VCaP (cell line): ENCODE data around the gene FAM241A.

Source experiments
- H3K27ac ChIP-seq: fragments of 450-650 bp; 2 replicates; pipeline ENCODE4 v1.5.1; 2017
- TF ChIP-seq, protein P1 (sequence below): fragments of 450-650 bp; conservative IDR thresholded peaks from 2 replicates; pipeline ENCODE4 v1.5.1; 2017; ENCODE audit warnings: mild to moderate bottlenecking, moderate library complexity

The FAM241A gene

DNA sequence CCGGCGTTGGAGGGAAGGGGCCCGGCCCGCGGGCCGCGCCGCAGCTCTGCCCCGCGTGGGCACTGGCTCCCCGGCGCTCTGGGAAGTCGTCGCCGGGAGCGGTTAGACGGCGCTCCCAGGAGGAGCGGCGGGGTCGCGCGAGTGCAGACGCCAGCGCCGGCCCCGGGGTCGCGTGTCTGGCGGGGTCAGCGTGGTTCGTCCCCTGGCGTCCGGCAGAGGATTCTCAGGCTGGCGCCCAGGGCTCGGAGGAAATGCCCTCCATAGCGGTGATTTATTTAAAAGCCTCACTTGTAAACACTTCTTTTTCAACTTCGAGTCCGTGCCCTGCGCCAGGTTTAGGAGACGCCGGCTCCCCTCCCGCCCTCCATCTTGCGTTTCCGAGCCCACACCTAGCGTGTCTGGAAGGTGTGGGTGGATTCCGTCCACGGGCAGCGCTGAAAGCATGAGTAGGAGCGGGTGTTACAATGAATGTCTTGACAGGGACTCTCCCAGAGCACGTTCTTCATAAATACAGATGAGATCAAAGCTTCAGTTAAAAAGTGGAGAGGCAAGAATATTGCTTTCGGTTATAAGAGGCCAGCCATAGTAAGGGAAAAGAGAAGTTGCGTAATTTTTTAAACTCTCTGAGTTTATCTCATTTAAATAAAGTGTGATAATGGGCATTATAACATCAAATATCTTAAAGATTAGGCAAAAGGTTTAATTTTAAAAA lies 692 bp downstream of the FAM241A start:
- peak overlapping the region; percentile 82 for H3K27ac ChIP-seq
- TF ChIP-seq, protein P1, sequence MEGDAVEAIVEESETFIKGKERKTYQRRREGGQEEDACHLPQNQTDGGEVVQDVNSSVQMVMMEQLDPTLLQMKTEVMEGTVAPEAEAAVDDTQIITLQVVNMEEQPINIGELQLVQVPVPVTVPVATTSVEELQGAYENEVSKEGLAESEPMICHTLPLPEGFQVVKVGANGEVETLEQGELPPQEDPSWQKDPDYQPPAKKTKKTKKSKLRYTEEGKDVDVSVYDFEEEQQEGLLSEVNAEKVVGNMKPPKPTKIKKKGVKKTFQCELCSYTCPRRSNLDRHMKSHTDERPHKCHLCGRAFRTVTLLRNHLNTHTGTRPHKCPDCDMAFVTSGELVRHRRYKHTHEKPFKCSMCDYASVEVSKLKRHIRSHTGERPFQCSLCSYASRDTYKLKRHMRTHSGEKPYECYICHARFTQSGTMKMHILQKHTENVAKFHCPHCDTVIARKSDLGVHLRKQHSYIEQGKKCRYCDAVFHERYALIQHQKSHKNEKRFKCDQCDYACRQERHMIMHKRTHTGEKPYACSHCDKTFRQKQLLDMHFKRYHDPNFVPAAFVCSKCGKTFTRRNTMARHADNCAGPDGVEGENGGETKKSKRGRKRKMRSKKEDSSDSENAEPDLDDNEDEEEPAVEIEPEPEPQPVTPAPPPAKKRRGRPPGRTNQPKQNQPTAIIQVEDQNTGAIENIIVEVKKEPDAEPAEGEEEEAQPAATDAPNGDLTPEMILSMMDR: peak; percentile 40

DNA sequence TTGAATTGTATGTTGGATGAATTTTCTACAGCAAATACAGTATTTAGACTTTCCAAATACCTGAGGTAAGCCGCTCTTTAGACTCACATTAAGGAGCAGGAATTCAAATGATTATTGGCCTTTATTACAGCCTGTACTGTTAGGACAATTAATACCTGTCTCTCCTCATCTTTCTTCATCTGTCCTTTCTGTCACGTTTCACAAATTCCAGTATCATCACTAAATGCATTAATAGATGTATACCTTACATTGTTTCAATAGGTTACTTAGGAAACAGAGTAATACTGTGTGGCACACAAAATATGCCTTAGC lies 1.2 kb downstream of the FAM241A start:
- TF ChIP-seq, protein P1: no peak

GRCh38 chr4:112147697-112148096 lies 2.4 kb downstream of the FAM241A start:
- H3K27ac ChIP-seq: no peak overlapping the region
- TF ChIP-seq, protein P1: no peak

More for the DNA sequence above, 1.2 kb downstream of the FAM241A start:
- H3K27ac ChIP-seq: peak overlapping the region; percentile 82

GRCh38 chr4:112150920-112151319 lies 5.7 kb downstream of the FAM241A start:
- H3K27ac ChIP-seq: no peak overlapping the region
- TF ChIP-seq, protein P1: no peak

GRCh38 chr4:112152521-112152920 lies 7.3 kb downstream of the FAM241A start:
- no peak overlapping the region for H3K27ac ChIP-seq
- TF ChIP-seq, protein P1: no peak

DNA sequence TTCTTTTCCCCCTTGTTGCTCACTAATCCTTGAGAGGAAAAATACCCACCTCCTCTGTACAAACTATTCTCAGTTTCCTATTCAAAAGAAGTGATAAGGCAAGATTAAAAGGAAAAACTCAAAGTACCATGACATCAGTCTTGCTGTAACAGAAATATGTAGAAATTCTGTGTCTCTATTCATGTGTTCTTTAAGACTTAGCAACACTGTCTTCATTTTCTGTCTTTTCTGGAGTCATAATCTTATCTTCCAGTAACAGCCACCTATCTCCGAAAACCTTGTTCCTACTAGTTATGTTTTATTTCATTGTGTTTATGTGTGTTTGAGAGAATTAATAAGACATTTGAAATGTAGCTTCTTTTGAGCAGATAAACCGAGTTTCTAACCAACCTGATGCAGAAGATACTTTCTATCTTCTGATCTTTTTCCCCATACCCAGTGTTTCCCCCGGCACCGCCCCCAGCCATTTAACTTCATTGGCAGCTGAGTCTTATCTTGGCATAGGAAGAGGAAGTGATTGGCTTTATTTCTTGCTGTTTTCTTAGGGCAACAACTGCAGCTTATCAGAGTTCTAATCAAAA lies 8.0 kb downstream of the FAM241A start:
- TF ChIP-seq, protein P1: no peak

DNA sequence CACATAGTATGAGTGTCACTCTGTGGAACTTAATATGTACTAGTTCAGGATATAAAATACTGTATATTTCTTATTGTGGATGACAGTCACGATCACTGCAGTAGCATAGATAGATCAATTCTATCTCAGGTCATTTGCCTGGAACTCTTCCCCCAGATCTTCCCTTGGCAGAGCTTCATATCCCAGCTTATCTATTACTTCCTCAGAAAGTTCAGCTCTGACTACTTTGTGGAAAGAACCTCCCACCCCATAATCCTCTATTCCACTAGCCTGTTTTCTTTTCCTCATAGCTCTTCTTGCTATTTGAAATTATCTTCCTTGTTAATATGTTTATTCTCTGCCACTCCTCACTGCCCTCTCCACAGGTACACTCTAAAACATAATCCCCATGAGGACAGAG lies 10.9 kb downstream of the FAM241A start:
- no peak overlapping the region for H3K27ac ChIP-seq
- TF ChIP-seq, protein P1: no peak

More for the DNA sequence above, 8.0 kb downstream of the FAM241A start:
- H3K27ac ChIP-seq: peak overlapping the region; percentile 32; the same call in 1 of the 2 replicates
